ENCODE results near the gene EIF2B5. TPM values are rescaled to one million over a fixed set of nuclear protein-coding genes. Genes with fewer than 3 reads are reported as not detected.

EIF2B5 gene
- total and polyA plus RNA-seq, 9 of the 15 experiments (the other 6 are each of a cell fraction or from before 2014, with no cell fraction given), result 19.1 to 92.4 (median 74.0) TPM

- Histone ChIP-seq H3K4me3 (no peak overlapping the region), H3K9me3 (replicated peaks; ENCODE audit: control insufficient read depth, insufficient read depth, low read depth, low read length) (no peaks in the 10 kb centered on the region), H3K27me3 (ENCODE audit: control insufficient read depth in 2 of 2, insufficient read depth in 2 of 2, low read length in 2 of 2) (no peaks in the 10 kb centered on the region), H3K27ac (ENCODE audit: extremely low read depth, low read depth, low read length) (no peak overlapping the region), H3K4me2 (ENCODE audit: insufficient read depth, low read length) (no peak overlapping the region), H3K4me1 (replicated peaks in 1 of 2; ENCODE audit: control insufficient read depth in 2 of 2, insufficient read depth in 2 of 2, low read length in 2 of 2) (peaks cover 4 to 17% of the 10 kb centered on the region in 2 experiments; a peak in 4 of 5 replicates), H3K9me1 (ENCODE audit: control insufficient read depth, insufficient read depth, low read length) (no peaks in the 10 kb centered on the region), H3K36me3 (ENCODE audit: control insufficient read depth, insufficient read depth, low read length) (no peaks in the 10 kb centered on the region), H3K79me2 (ENCODE audit: control insufficient read depth, insufficient read depth, low read length) (peaks cover 9% of the 10 kb centered on the region; the same call in 2 of the 3 replicates), H3K9ac (ENCODE audit: insufficient read depth in 1 of 2, low read depth in 2 of 2, low read length in 2 of 2) (no peak overlapping the region; a peak in 1 of 4 replicates), H2AFZ (ENCODE audit: low read depth, low read length) (peak overlapping the region; percentile 68), H4K20me1 (replicated peaks; ENCODE audit: control insufficient read depth, insufficient read depth, low read length) (no peaks in the 10 kb centered on the region)
- ChIA-PET CTCF (ENCODE audit: low intra/inter-chr PET ratio) (interaction anchor here (0.7 kb wide), 1 partner anchor 748 kb away, joined by 3 read pairs; no protein-coding TSS in a partner anchor), POLR2A (no interaction called here)
- ATAC-seq, result peak; percentile 91
- intact Hi-C loops (cut with micrococcal nuclease), result no loop called here
- DNase-seq (ENCODE audit: extremely low read depth in 1 of 4, low spot score in 3 of 4), result peak; percentile 29 to 69 (median 46)
- WGBS (ENCODE audit: insufficient coverage, low coverage, missing lambda C conversion rate), result 13% methylated on average over 2 of the region's 2 CpGs
- FAIRE-seq, result peak; percentile 58
- in situ Hi-C loops (cut with MboI), result no loop called here
- BruUV-seq (replicated peaks), result no TSS peak
- peak; percentile 46; the same call in 1 of the 2 replicates for TF ChIP-seq REST (IDR thresholded peaks at IDR 0.05; ENCODE audit: borderline replicate concordance)
- no peak for TF ChIP-seq REST (CRISPR knock-in tag; IDR thresholded peaks at IDR 0.05; ENCODE audit: low read depth)
- TF ChIP-seq ZNF165 (CRISPR knock-in tag; IDR thresholded peaks at IDR 0.05; ENCODE audit: borderline replicate concordance), result no peak
- TF ChIP-seq RAD21 (CRISPR knock-in tag; conservative IDR thresholded peaks at IDR 0.05 in 1 of 2, IDR thresholded peaks at IDR 0.05 in 1 of 2), result peak; percentile 26 to 68; a peak in 3 of 4 replicates
- TF ChIP-seq ZFP30 (CRISPR knock-in tag; IDR thresholded peaks at IDR 0.05; ENCODE audit: borderline replicate concordance), result no peak
- 0 out of 2 replicates have a peak, but pooled peaks have one; percentile 19 for TF ChIP-seq RB1 (IDR thresholded peaks at IDR 0.05; ENCODE audit: low read depth)
- TF ChIP-seq MAFK (IDR thresholded peaks at IDR 0.05; ENCODE audit: low read length), result no peak
- TF ChIP-seq CTCF (IDR thresholded peaks at IDR 0.05 in 2 of 3, conservative IDR thresholded peaks at IDR 0.05 in 1 of 3; ENCODE audit: insufficient read depth in 2 of 3, low read depth in 1 of 3, low read length in 3 of 3), result peak; percentile 56 to 77 (median 74)
- TF ChIP-seq LCOR (CRISPR knock-in tag; IDR thresholded peaks at IDR 0.05), result 0 out of 2 replicates have a peak, but pooled peaks have one; percentile 21
- no peak for TF ChIP-seq TEAD1 (CRISPR knock-in tag; IDR thresholded peaks at IDR 0.05)
- TF ChIP-seq JUN (IDR thresholded peaks at IDR 0.05; ENCODE audit: borderline replicate concordance, low read depth, low read length), result no peak
- no peak for TF ChIP-seq JUN (CRISPR knock-in tag; IDR thresholded peaks at IDR 0.05; ENCODE audit: borderline replicate concordance)
Observed at GRCh38 chr3:184129012-184129411, 6.1 kb upstream of the EIF2B5 start.
